Body of pancreas (tissue), 4 donors: ENCODE results near the gene ELOF1. TPM values are rescaled to one million over a fixed set of nuclear protein-coding genes. Genes with fewer than 3 reads are reported as not detected.
"Not testable (repeated sequence)": the region's sequence is repeated elsewhere in the genome, so short reads cannot be mapped to it uniquely, and the experiment has no call there.

Source experiments
- ATAC-seq: fragments of 150-250 bp; one replicate; pipeline ENCODE4 v1.9.1; 2016
- DNase-seq, 4 donors: peaks; one replicate each; pipeline ENCODE4 v3.0.0-alpha.2; 2019
- H3K27ac ChIP-seq, 4 donors: fragments of 200-600 bp; sonication (generic); 1 replicate in 3 of 4; 2 replicates in 1 of 4; pipeline versions ENCODE4 v1.5.1 to v1.6.1; 2016 to 2019; ENCODE audit warnings: mild to moderate bottlenecking in 1 of 4, mixed read lengths in 1 of 4, moderate library complexity in 1 of 4
- H3K27me3 ChIP-seq, 2 donors: fragments of 200-600 bp; sonication (generic); one replicate each; pipeline ENCODE4 v1.6.0; 2016; ENCODE audit warnings: mild to moderate bottlenecking in 1 of 2
- H3K36me3 ChIP-seq, 2 donors: fragments of 200-600 bp; sonication (generic); replicated peaks in 1 of 2; 2 replicates each; pipeline ENCODE4 v1.5.1; 2016; ENCODE audit warnings: low read depth in 2 of 2; ENCODE audit not compliant: insufficient read depth in 1 of 2
- H3K4me1 ChIP-seq: fragments of 200-600 bp; sonication (generic); one replicate; pipeline ENCODE4 v1.6.0; 2016
- H3K4me3 ChIP-seq, 2 donors: fragments of 200-600 bp; sonication (generic); 1 replicate in 1 of 2; 2 replicates in 1 of 2; pipeline ENCODE4 v1.5.1; 2016 to 2019
- H3K9me3 ChIP-seq, 3 donors: fragments of 200-600 bp; sonication (generic); 1 replicate in 2 of 3; 2 replicates in 1 of 3; pipeline ENCODE4 v1.5.1; 2016
- CTCF ChIP-seq, 7 experiments: fragments of 450-650 bp in 4 of 7; fragments of 200-600 bp in 3 of 7; sonication (generic) in 3 of 7; IDR thresholded peaks; one replicate each; pipeline ENCODE4 v1.5.1; 2016 to 2019; ENCODE audit warnings: antibody characterized with exemption in 7 of 7
- POLR2A ChIP-seq, 3 donors: fragments of 450-650 bp; IDR thresholded peaks; one replicate each; pipeline ENCODE4 v1.6.1; 2016; ENCODE audit warnings: antibody characterized with exemption in 3 of 3, mild to moderate bottlenecking in 2 of 3
- WGBS, 2 donors: methylation state at CpG; one replicate each; pipeline ENCODE4 v1.1.5; 2017; 5-methylcytosine and 5-hydroxymethylcytosine counted together
- intact Hi-C: fragments of 100-400 bp; cut with DNase I; formaldehyde crosslinking; loops from one replicate; pipeline ENCODE4 v1.15.1; 2023
- total RNA-seq, 2 donors: library from RNA; depleted of rRNA; stranded (reverse); fragments of >200 nt; gene quantifications; one replicate each; pipeline ENCODE4 v1.1.0, GENCODE V29; 2016

The ELOF1 gene
- total RNA-seq, 2 donors from 2014 or later: 36.6 TPM

- ATAC-seq (peak; percentile 16), DNase-seq (peak in 3 of 4 donors; percentile 36 to 64 (median 61))
- Histone ChIP-seq H3K27me3 (no peaks in the 10 kb centered on the region), H3K27ac (peak overlapping the region in 2 of 4 donors; percentile 48 to 55), H3K9me3 (no peaks in the 10 kb centered on the region), H3K4me1 (peaks cover 31% of the 10 kb centered on the region), H3K36me3 (no peaks in the 10 kb centered on the region), H3K4me3 (no peak overlapping the region)
- intact Hi-C loops: no loop called here
- TF ChIP-seq POLR2A (IDR thresholded peaks at IDR 0.05) (peak in 1 of 3 donors; percentile 39), CTCF (IDR thresholded peaks at IDR 0.05) (no peak)
- 19 to 37% methylated on average over 14 to 57 of the region's 62 CpGs for WGBS, 2 donors
Measured at GRCh38 chr19:11578258-11579142, 19.5 kb upstream of the ELOF1 start.

GRCh38 chr19:11577451-11578257, 18.6 kb upstream of the ELOF1 start, which contains the start of gene ACP5:
Gene ACP5, minus strand, starts transcription at chr19:11577645. Its CDS starts 328 bp downstream, at chr19:11577317.
- ATAC-seq: no peak
- no peaks in the 10 kb centered on the region for H3K36me3 ChIP-seq
- no peaks in the 10 kb centered on the region for H3K27me3 ChIP-seq
- no peak within 1 kb of the TSS for H3K4me3 ChIP-seq
- H3K9me3 ChIP-seq: no peaks in the 10 kb centered on the region
- no peak for TF ChIP-seq POLR2A (IDR thresholded peaks at IDR 0.05)
- no peak for TF ChIP-seq CTCF (IDR thresholded peaks at IDR 0.05)
- peak within 1 kb of the TSS in 2 of 4 donors; percentile 48 to 55 for H3K27ac ChIP-seq
- intact Hi-C loops: no loop called here
- peaks cover 31% of the 10 kb centered on the region for H3K4me1 ChIP-seq
- no peak for DNase-seq
- 69 to 79% methylated on average over 6 to 15 of the region's 18 CpGs for WGBS, 2 donors

- no peak for TF ChIP-seq CTCF (IDR thresholded peaks at IDR 0.05)
- no peak for TF ChIP-seq POLR2A (IDR thresholded peaks at IDR 0.05)
- Histone ChIP-seq H3K27ac (no peak overlapping the region), H3K9me3 (no peaks in the 10 kb centered on the region), H3K4me1 (peaks cover 19% of the 10 kb centered on the region), H3K36me3 (no peaks in the 10 kb centered on the region), H3K27me3 (no peaks in the 10 kb centered on the region), H3K4me3 (no peak overlapping the region)
- 78 to 88% methylated on average over 2 to 8 of the region's 15 CpGs for WGBS, 2 donors
- ATAC-seq (no peak), DNase-seq (no peak)
- intact Hi-C loops: no loop called here
Measured at GRCh38 chr19:11576227-11576626, 17.2 kb upstream of the ELOF1 start.

GRCh38 chr19:11574689-11575088, 15.7 kb upstream of the ELOF1 start:
- H3K27me3 ChIP-seq: no peaks in the 10 kb centered on the region
- H3K9me3 ChIP-seq: no peaks in the 10 kb centered on the region
- no peak for ATAC-seq
- no peak overlapping the region for H3K4me3 ChIP-seq
- H3K4me1 ChIP-seq: peaks cover 12% of the 10 kb centered on the region
- WGBS, 2 donors: 85% methylated on average over 9 of the region's 9 CpGs; no CpG with 5 or more reads in 1 of the 2 donors
- intact Hi-C loops: no loop called here
- no peak for DNase-seq
- H3K27ac ChIP-seq: no peak overlapping the region
- no peaks in the 10 kb centered on the region for H3K36me3 ChIP-seq
- TF ChIP-seq POLR2A (IDR thresholded peaks at IDR 0.05): no peak
- TF ChIP-seq CTCF (IDR thresholded peaks at IDR 0.05): no peak

- H3K27ac ChIP-seq, H3K4me1 ChIP-seq, H3K27me3 ChIP-seq, H3K9me3 ChIP-seq, DNase-seq, H3K4me3 ChIP-seq, ATAC-seq, intact Hi-C loops, H3K36me3 ChIP-seq: not testable (repeated sequence)
- WGBS, 2 donors: 77 to 91% methylated on average over 4 of the region's 4 CpGs
Measured at GRCh38 chr19:11573763-11574162, 14.7 kb upstream of the ELOF1 start.

- H3K27me3 ChIP-seq, H3K4me1 ChIP-seq, H3K36me3 ChIP-seq, H3K27ac ChIP-seq, ATAC-seq, DNase-seq, H3K9me3 ChIP-seq, intact Hi-C loops, H3K4me3 ChIP-seq: not testable (repeated sequence)
- 80 to 86% methylated on average over 6 of the region's 6 CpGs for WGBS, 2 donors
Measured at GRCh38 chr19:11573354-11573753, 14.3 kb upstream of the ELOF1 start.
